Endothelial cell of umbilical vein (primary cell): Measurements from ENCODE around the gene DGKH. TPM values are rescaled to one million over a fixed set of nuclear protein-coding genes. Genes with fewer than 3 reads are reported as not detected.

Source experiments
- BruUV-seq: library from RNA; stranded (reverse); fragments of 400-500 nt; replicated peaks from 2 replicates; lab custom pipeline; 2021; lab: Mats Ljungman, UMichigan
- CTCF ChIA-PET: fragments of 300-600, 350-600 bp; sonication (Branson Sonifier 250); formaldehyde crosslinking; loops from one replicate; lab custom pipeline; 2021; ENCODE audit warnings: antibody characterized with exemption, inconsistent platforms; lab: Charles Lee
- POLR2A ChIA-PET: fragments of 300-600, 350-600 bp; sonication (Branson Sonifier 250); formaldehyde crosslinking; loops from one replicate; lab custom pipeline; 2021; ENCODE audit warnings: antibody characterized with exemption, inconsistent platforms; lab: Charles Lee
- DNase-seq: peaks from one replicate; pipeline ENCODE4 v3.0.0-alpha.2; 2011; ENCODE audit warnings: low read depth, low spot score
- FAIRE-seq: peaks from 2 replicates; lab custom pipeline; 2011; peaks lifted over from hg19 to GRCh38; lab: Jason Lieb, UNC
- H2AFZ ChIP-seq: 2 replicates; pipeline ENCODE4 v1.6.0; 2012; ENCODE audit warnings: low read depth, low read length, control low read depth, inconsistent platforms
- H3K27ac ChIP-seq: 2 replicates; pipeline ENCODE4 v1.5.1; 2011; ENCODE audit warnings: low read depth, mild to moderate bottlenecking, control low read depth, low read length, moderate library complexity; ENCODE audit not compliant: insufficient read depth
- H3K27me3 ChIP-seq, 2 experiments: 2 replicates each; pipeline versions ENCODE4 v1.6.0 to v1.6.1; 2011; ENCODE audit warnings: low read length in 2 of 2, mixed read lengths in 1 of 2; ENCODE audit not compliant: control insufficient read depth in 2 of 2, insufficient read depth in 2 of 2
- H3K36me3 ChIP-seq, 2 experiments: 2 replicates in 1 of 2; 3 replicates in 1 of 2; pipeline ENCODE4 v1.5.1; 2011; ENCODE audit warnings: low read length in 2 of 2, mild to moderate bottlenecking in 1 of 2, moderate library complexity in 1 of 2; ENCODE audit not compliant: control insufficient read depth in 2 of 2, insufficient read depth in 2 of 2; ENCODE audit errors: extremely low read depth in 1 of 2
- H3K4me1 ChIP-seq: 3 replicates; pipeline ENCODE4 v1.5.1; 2011; ENCODE audit warnings: mild to moderate bottlenecking, low read length; ENCODE audit not compliant: control insufficient read depth, insufficient read depth; ENCODE audit errors: extremely low read depth
- H3K4me2 ChIP-seq: 2 replicates; pipeline ENCODE4 v1.6.1; 2011; ENCODE audit warnings: low read length, control low read depth, mixed read lengths; ENCODE audit not compliant: insufficient read depth
- H3K4me3 ChIP-seq, 3 experiments: fragments of 200-600 bp in 1 of 3; sonication (generic), shearing (Covaris generic) in 1 of 3; replicated peaks in 1 of 3; 2 replicates each; pipeline ENCODE4 v1.5.1; 2011 to 2016; ENCODE audit warnings: control low read depth in 3 of 3, low read length in 3 of 3, mild to moderate bottlenecking in 2 of 3, inconsistent platforms in 1 of 3, low read depth in 1 of 3, moderate library complexity in 1 of 3; ENCODE audit not compliant: insufficient read depth in 1 of 3
- H3K79me2 ChIP-seq: 2 replicates; pipeline ENCODE4 v1.6.0; 2012; ENCODE audit warnings: low read length, inconsistent platforms; ENCODE audit not compliant: control insufficient read depth, insufficient read depth
- H3K9ac ChIP-seq: replicated peaks from 2 replicates; pipeline ENCODE3; 2011; ENCODE audit warnings: low read length, control low read depth; ENCODE audit not compliant: insufficient read depth; ENCODE audit errors: extremely low read depth
- H3K9me1 ChIP-seq: replicated peaks from 3 replicates; pipeline ENCODE4 v1.6.0; 2011; ENCODE audit warnings: mild to moderate bottlenecking, low read length; ENCODE audit not compliant: control insufficient read depth, insufficient read depth; ENCODE audit errors: extremely low read depth
- H3K9me3 ChIP-seq: replicated peaks from 2 replicates; pipeline ENCODE4 v1.5.1; 2012; ENCODE audit warnings: low read length, inconsistent platforms; ENCODE audit not compliant: control insufficient read depth, insufficient read depth
- H4K20me1 ChIP-seq: replicated peaks from 2 replicates; pipeline ENCODE3; 2011; ENCODE audit warnings: mild to moderate bottlenecking, low read length; ENCODE audit not compliant: control insufficient read depth, insufficient read depth; ENCODE audit errors: extremely low read depth
- EZH2 ChIP-seq: IDR thresholded peaks from 2 replicates; pipeline ENCODE4 v1.6.1; 2012; ENCODE audit warnings: borderline replicate concordance, low read depth, mild to moderate bottlenecking, moderate library complexity, low read length, inconsistent platforms; ENCODE audit not compliant: severe bottlenecking
- FOS ChIP-seq: IDR thresholded peaks from 2 replicates; pipeline ENCODE4 v1.6.1; 2011; ENCODE audit warnings: mild to moderate bottlenecking, low read length, moderate library complexity, borderline replicate concordance; ENCODE audit not compliant: insufficient read depth
- GATA2 ChIP-seq: IDR thresholded peaks from 2 replicates; pipeline ENCODE4 v1.7.0; 2011; ENCODE audit warnings: low read depth, mild to moderate bottlenecking, moderate library complexity, mixed read lengths, low read length; ENCODE audit not compliant: insufficient read length, insufficient read depth
- JUN ChIP-seq: IDR thresholded peaks from 2 replicates; pipeline ENCODE4 v1.6.1; 2011; ENCODE audit warnings: borderline replicate concordance, low read depth; ENCODE audit not compliant: insufficient read length, insufficient read depth
- MYC ChIP-seq: IDR thresholded peaks from one replicate; pipeline ENCODE4 v1.6.1; 2011; ENCODE audit warnings: mild to moderate bottlenecking, low read depth, low read length
- POLR2A ChIP-seq: IDR thresholded peaks from 2 replicates; pipeline ENCODE4 v1.6.1; 2012; ENCODE audit warnings: low read depth, mild to moderate bottlenecking, control low read depth, low read length
- POLR2AphosphoS5 ChIP-seq: IDR thresholded peaks from 2 replicates; pipeline ENCODE4 v1.6.1; 2012; ENCODE audit warnings: low read depth, mild to moderate bottlenecking, control low read depth, low read length, moderate library complexity; ENCODE audit not compliant: insufficient read depth
- dilution Hi-C: fragments of 300-500 bp; cut with MboI; formaldehyde crosslinking; loops from one replicate; pipeline ENCODE4 v1.15.0; 2019; ENCODE audit warnings: low sequenced_read_pairs; ENCODE audit not compliant: extremely low pct_ligation_motif_present
- intact Hi-C: fragments of 100-400 bp; cut with micrococcal nuclease; formaldehyde crosslinking; loops from one replicate; pipeline ENCODE4 v1.10.0; 2022
- polyA plus RNA-seq, 4 experiments: library from polyadenylated mRNA; depleted of rRNA in 3 of 4; stranded (reverse) in 3 of 4; unstranded in 1 of 4; fragments of >200 nt; gene quantifications; 2 replicates each; pipeline versions ENCODE4 v1.2.1 to v1.2.3, GENCODE V29; 2011 to 2012; ENCODE audit warnings: missing spikeins in 1 of 4
- total RNA-seq: library from RNA; stranded (reverse); gene quantifications from 2 replicates; pipeline ENCODE4 v1.2.3, GENCODE V29; 2021
- TF ChIP-seq, protein P1 (sequence below), 2 donors: IDR thresholded peaks; 1 replicate in 1 of 2; 2 replicates in 1 of 2; pipeline ENCODE4 v1.5.1; 2011; ENCODE audit warnings: low read length in 2 of 2, mild to moderate bottlenecking in 2 of 2, moderate library complexity in 2 of 2, control low read depth in 1 of 2, inconsistent platforms in 1 of 2, low read depth in 1 of 2; ENCODE audit not compliant: insufficient read depth in 1 of 2; ENCODE audit errors: extremely low read depth in 1 of 2
- TF ChIP-seq, protein P2 (sequence below): IDR thresholded peaks from 2 replicates; pipeline ENCODE4 v1.6.1; 2011; ENCODE audit not compliant: insufficient read depth, insufficient read length

DGKH gene
- total and polyA plus RNA-seq, 2 donors (not counting 3 experiments of a cell fraction or from before 2014, with no cell fraction given), result 4.1 to 30.1 TPM

DNA sequence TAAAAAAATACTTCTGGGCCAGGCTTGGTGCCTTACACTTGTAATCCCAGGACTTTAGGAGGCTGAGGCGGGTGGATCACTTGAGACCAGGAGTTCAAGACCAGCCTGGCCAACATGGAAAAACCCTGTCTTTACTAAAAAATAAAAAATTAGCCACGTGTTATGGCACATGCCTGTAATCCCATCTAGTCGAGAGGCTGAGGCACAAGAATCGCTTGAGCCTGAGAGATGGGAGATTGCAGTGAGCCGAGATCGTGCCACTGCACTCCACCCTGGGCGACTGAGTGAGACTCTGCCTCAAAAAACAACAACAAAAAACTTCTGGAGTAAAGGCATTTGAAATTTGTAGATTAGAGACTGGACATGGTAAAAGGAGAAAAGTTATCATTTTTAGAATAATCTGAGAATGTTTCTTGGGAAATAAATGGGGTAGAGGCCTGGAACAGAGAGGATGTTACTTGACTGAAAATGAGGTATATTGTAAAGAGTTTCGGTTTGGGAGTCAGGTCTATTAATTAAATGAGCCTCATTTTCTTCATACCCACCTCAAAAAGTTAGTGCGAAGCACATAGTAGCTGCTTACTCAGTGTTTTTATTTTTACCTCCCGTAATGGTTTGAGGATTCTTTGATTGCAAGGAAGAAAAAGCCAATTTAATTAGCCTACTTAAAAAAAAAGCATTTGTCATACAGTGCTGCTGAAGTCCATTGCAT lies 226.1 kb downstream of the DGKH start:
- CTCF ChIA-PET, result no interaction called here
- H3K9me1 ChIP-seq, result no peaks in the 10 kb centered on the region
- FAIRE-seq, result no peak
- H3K36me3 ChIP-seq, result no peaks in the 10 kb centered on the region
- TF ChIP-seq, protein P1, sequence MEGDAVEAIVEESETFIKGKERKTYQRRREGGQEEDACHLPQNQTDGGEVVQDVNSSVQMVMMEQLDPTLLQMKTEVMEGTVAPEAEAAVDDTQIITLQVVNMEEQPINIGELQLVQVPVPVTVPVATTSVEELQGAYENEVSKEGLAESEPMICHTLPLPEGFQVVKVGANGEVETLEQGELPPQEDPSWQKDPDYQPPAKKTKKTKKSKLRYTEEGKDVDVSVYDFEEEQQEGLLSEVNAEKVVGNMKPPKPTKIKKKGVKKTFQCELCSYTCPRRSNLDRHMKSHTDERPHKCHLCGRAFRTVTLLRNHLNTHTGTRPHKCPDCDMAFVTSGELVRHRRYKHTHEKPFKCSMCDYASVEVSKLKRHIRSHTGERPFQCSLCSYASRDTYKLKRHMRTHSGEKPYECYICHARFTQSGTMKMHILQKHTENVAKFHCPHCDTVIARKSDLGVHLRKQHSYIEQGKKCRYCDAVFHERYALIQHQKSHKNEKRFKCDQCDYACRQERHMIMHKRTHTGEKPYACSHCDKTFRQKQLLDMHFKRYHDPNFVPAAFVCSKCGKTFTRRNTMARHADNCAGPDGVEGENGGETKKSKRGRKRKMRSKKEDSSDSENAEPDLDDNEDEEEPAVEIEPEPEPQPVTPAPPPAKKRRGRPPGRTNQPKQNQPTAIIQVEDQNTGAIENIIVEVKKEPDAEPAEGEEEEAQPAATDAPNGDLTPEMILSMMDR (IDR thresholded peaks at IDR 0.05; ENCODE audit: extremely low read depth in 1 of 2, insufficient read depth in 1 of 2, low read depth in 1 of 2, low read length in 2 of 2), result no peak
- TF ChIP-seq, protein P2, sequence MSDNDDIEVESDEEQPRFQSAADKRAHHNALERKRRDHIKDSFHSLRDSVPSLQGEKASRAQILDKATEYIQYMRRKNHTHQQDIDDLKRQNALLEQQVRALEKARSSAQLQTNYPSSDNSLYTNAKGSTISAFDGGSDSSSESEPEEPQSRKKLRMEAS, result no peak
- TF ChIP-seq MYC (no peak), EZH2 (no peak), GATA2 (no peak), FOS (no peak), POLR2AphosphoS5 (no peak), JUN (no peak), POLR2A (no peak)
- no peak overlapping the region for H3K27ac ChIP-seq
- H3K9ac ChIP-seq, result no peak overlapping the region
- no peaks in the 10 kb centered on the region for H4K20me1 ChIP-seq
- H3K4me3 ChIP-seq, result no peak overlapping the region
- H3K4me2 ChIP-seq, result no peak overlapping the region
- no TSS peak for BruUV-seq
- intact Hi-C loops (loop anchor here (5.0 kb wide), 1 partner anchor 227 kb away; the partner anchor contains the start of gene DGKH), dilution Hi-C loops (no loop called here)
- peaks cover 48% of the 10 kb centered on the region for H3K79me2 ChIP-seq
- POLR2A ChIA-PET, result no interaction called here
- DNase-seq, result no peak
- no peaks in the 10 kb centered on the region for H3K9me3 ChIP-seq
- H3K4me1 ChIP-seq, result peaks cover 17% of the 10 kb centered on the region
- H2AFZ ChIP-seq, result no peak overlapping the region
- H3K27me3 ChIP-seq, result no peaks in the 10 kb centered on the region
